HCT116 (cell line): ENCODE results near the gene SYT7. TPM values are rescaled to one million over a fixed set of nuclear protein-coding genes. Genes with fewer than 3 reads are reported as not detected.
A peak's percentile ranks its signal among the peaks of the same experiment; 100 is the strongest.

ENCODE experiments used
- ATAC-seq: fragments of 200-7000 bp; cut with Tn5 transposase; 2 replicates; pipeline ENCODE4 v1.9.1; 2020; ENCODE audit warnings: mild to moderate bottlenecking, moderate library complexity
- BruUV-seq: library from RNA; stranded (reverse); fragments of 400-500 nt; replicated peaks from 2 replicates; lab custom pipeline; 2021; lab: Mats Ljungman, UMichigan
- CTCF ChIA-PET: fragments of 300-600 bp; sonication (Branson Sonifier 250); formaldehyde crosslinking; loops from one replicate; lab custom pipeline; 2021; ENCODE audit warnings: antibody characterized with exemption; lab: Charles Lee
- POLR2A ChIA-PET: fragments of 300-600, 350-600 bp; sonication (Branson Sonifier 250); formaldehyde crosslinking; loops from one replicate; lab custom pipeline; 2021; ENCODE audit warnings: antibody characterized with exemption; lab: Charles Lee
- RAD21 ChIA-PET, 2 experiments: fragments of 300-600 bp; sonication (Branson Sonifier 250); formaldehyde crosslinking; loops; one replicate each; lab custom pipeline; 2023; ENCODE audit warnings: low total read pairs in 2 of 2; ENCODE audit not compliant: uncharacterized antibody in 2 of 2, unreplicated experiment in 2 of 2, low non-redundant PET in 1 of 2; lab: Charles Lee
- DNase-seq: peaks from one replicate; pipeline ENCODE4 v3.0.0-alpha.2; 2010; ENCODE audit warnings: low read depth, low spot score
- H2AFZ ChIP-seq: fragments of 200-600 bp; shearing (Covaris generic), sonication (generic); 2 replicates; pipeline ENCODE4 v1.6.1; 2017; ENCODE audit warnings: low read depth, mixed run types, mixed read lengths, antibody characterized with exemption, low read length; ENCODE audit not compliant: poor library complexity, severe bottlenecking
- H3K27ac ChIP-seq: 2 replicates; pipeline ENCODE4 v1.5.1; 2012; ENCODE audit warnings: low read depth, low read length
- H3K27me3 ChIP-seq: fragments of 200-600 bp; sonication (generic); 2 replicates; pipeline ENCODE4 v1.6.1; 2016; ENCODE audit warnings: mixed run types, low read length, mixed read lengths; ENCODE audit not compliant: insufficient read depth
- H3K36me3 ChIP-seq, 2 experiments: fragments of 200-500 bp in 1 of 2; fragments of 200-600 bp in 1 of 2; sonication (Bioruptor generic) in 1 of 2; sonication (generic) in 1 of 2; 2 replicates each; pipeline versions ENCODE4 v1.5.1 to v1.6.1; 2014 to 2016; ENCODE audit warnings: low read length in 2 of 2, inconsistent platforms in 1 of 2, mixed read lengths in 1 of 2, mixed run types in 1 of 2; ENCODE audit not compliant: insufficient read depth in 2 of 2, control insufficient read depth in 1 of 2
- H3K4me1 ChIP-seq, 2 experiments: fragments of 200-600 bp in 1 of 2; sonication (generic) in 1 of 2; 2 replicates each; pipeline versions ENCODE4 v1.5.1 to v1.6.1; 2012 to 2017; ENCODE audit warnings: low read length in 2 of 2, inconsistent platforms in 1 of 2, mild to moderate bottlenecking in 1 of 2, mixed read lengths in 1 of 2, mixed run types in 1 of 2, moderate library complexity in 1 of 2; ENCODE audit not compliant: insufficient read depth in 2 of 2, control insufficient read depth in 1 of 2
- H3K4me2 ChIP-seq: fragments of 200-600 bp; sonication (generic); 2 replicates; pipeline ENCODE4 v1.6.1; 2017; ENCODE audit warnings: mixed run types, low read length, mixed read lengths
- H3K4me3 ChIP-seq, 2 experiments: fragments of 200-600 bp in 1 of 2; sonication (generic) in 1 of 2; replicated peaks in 1 of 2; 2 replicates each; pipeline ENCODE4 v1.5.1; 2011 to 2016; ENCODE audit warnings: low read length in 2 of 2, control low read depth in 1 of 2, low read depth in 1 of 2, mild to moderate bottlenecking in 1 of 2, mixed read lengths in 1 of 2, mixed run types in 1 of 2
- H3K79me2 ChIP-seq: fragments of 200-600 bp; sonication (generic); 2 replicates; pipeline ENCODE4 v1.6.1; 2017; ENCODE audit warnings: mild to moderate bottlenecking, mixed run types, low read length, moderate library complexity, mixed read lengths; ENCODE audit not compliant: insufficient read depth
- H3K9ac ChIP-seq: fragments of 200-600 bp; sonication (generic); 2 replicates; pipeline ENCODE4 v1.6.1; 2016; ENCODE audit warnings: low read length, mixed read lengths
- H3K9me2 ChIP-seq: fragments of 200-600 bp; sonication (generic), shearing (Covaris generic); 2 replicates; pipeline ENCODE4 v1.6.1; 2017; ENCODE audit warnings: mixed run types, mild to moderate bottlenecking, moderate library complexity; ENCODE audit not compliant: insufficient read depth
- H3K9me3 ChIP-seq, 2 experiments: fragments of 200-500 bp in 1 of 2; fragments of 200-600 bp in 1 of 2; sonication (Bioruptor generic) in 1 of 2; sonication (generic) in 1 of 2; 2 replicates each; pipeline ENCODE4 v1.6.1; 2014 to 2017; ENCODE audit warnings: low read length in 2 of 2, mixed read lengths in 2 of 2, inconsistent platforms in 1 of 2, low read depth in 1 of 2, mild to moderate bottlenecking in 1 of 2, mixed run types in 1 of 2, moderate library complexity in 1 of 2; ENCODE audit not compliant: control insufficient read depth in 1 of 2, insufficient read depth in 1 of 2
- H4K20me1 ChIP-seq: fragments of 200-600 bp; sonication (generic), shearing (Covaris generic); 2 replicates; pipeline ENCODE4 v1.6.1; 2017; ENCODE audit warnings: mixed run types, mild to moderate bottlenecking, moderate library complexity; ENCODE audit not compliant: insufficient read depth
- CBX3 ChIP-seq: IDR thresholded peaks from 2 replicates; pipeline ENCODE4 v1.6.1; 2012; ENCODE audit warnings: low read depth
- CEBPB ChIP-seq: IDR thresholded peaks from 2 replicates; pipeline ENCODE4 v1.6.1; 2012; ENCODE audit warnings: low read depth
- MAX ChIP-seq: IDR thresholded peaks from 2 replicates; pipeline ENCODE4 v1.6.1; 2012
- POLR2AphosphoS5 ChIP-seq: IDR thresholded peaks from 2 replicates; pipeline ENCODE4 v1.6.1; 2011; ENCODE audit warnings: mild to moderate bottlenecking, low read depth, low read length, moderate library complexity
- REST ChIP-seq: IDR thresholded peaks from 2 replicates; pipeline ENCODE4 v1.6.1; 2012; ENCODE audit warnings: low read depth
- SP1 ChIP-seq: IDR thresholded peaks from 2 replicates; pipeline ENCODE4 v1.6.1; 2012; ENCODE audit warnings: low read depth
- SRF ChIP-seq: IDR thresholded peaks from 2 replicates; pipeline ENCODE4 v1.6.1; 2012; ENCODE audit warnings: low read depth
- intact Hi-C: fragments of 100-400 bp; cut with micrococcal nuclease; formaldehyde crosslinking; loops from 2 replicates; pipeline ENCODE4 v1.10.0; 2022
- total RNA-seq: library from RNA; stranded (reverse); gene quantifications from one replicate; pipeline ENCODE4 v1.2.1, GENCODE V29; 2021; ENCODE audit not compliant: unreplicated experiment

Gene SYT7
- total RNA-seq, 1 experiment from 2014 or later: 27.4 TPM

- peak overlapping the region; percentile 57 to 66 for H3K4me3 ChIP-seq
- H3K4me1 ChIP-seq: peaks cover 30 to 44% of the 10 kb centered on the region in 2 experiments
- DNase-seq: no peak
- H3K27me3 ChIP-seq: no peaks in the 10 kb centered on the region
- ATAC-seq: peak; percentile 76
- BruUV-seq: no TSS peak
- no peaks in the 10 kb centered on the region for H4K20me1 ChIP-seq
- peak overlapping the region; percentile 65 for H3K9ac ChIP-seq
- no peak for TF ChIP-seq CEBPB
- TF ChIP-seq CBX3: no peak
- TF ChIP-seq POLR2AphosphoS5: 0 out of 2 replicates have a peak, but pooled peaks have one; percentile 15
- TF ChIP-seq SP1: no peak
- no peak for TF ChIP-seq REST
- TF ChIP-seq MAX: no peak
- no peak for TF ChIP-seq SRF
- RAD21 ChIA-PET: interaction anchor here in 1 of 2 experiments (1.4 kb wide), 1 partner anchor 40 kb away, joined by 3 read pairs; no protein-coding TSS in a partner anchor
- peak overlapping the region; percentile 7 for H2AFZ ChIP-seq
- peak overlapping the region; percentile 88 for H3K4me2 ChIP-seq
- CTCF ChIA-PET: interaction anchor here (0.8 to 3.2 kb wide), 8 partner anchors 16 to 141 kb away, joined by 3 to 11 read pairs (median 4); no protein-coding TSS in a partner anchor
- H3K36me3 ChIP-seq: no peaks in the 10 kb centered on the region
- POLR2A ChIA-PET: interaction anchor here (1.0 to 1.8 kb wide), 3 partner anchors 11 to 15 kb away, joined by 3 to 7 read pairs (median 5); no protein-coding TSS in a partner anchor
- H3K79me2 ChIP-seq: no peaks in the 10 kb centered on the region
- no peaks in the 10 kb centered on the region for H3K9me3 ChIP-seq
- H3K27ac ChIP-seq: peak overlapping the region; percentile 67
- intact Hi-C loops: no loop called here
- no peaks in the 10 kb centered on the region for H3K9me2 ChIP-seq
Measured at GRCh38 chr11:61587541-61587941, 6.7 kb upstream of the SYT7 start.
